ENCODE results near the gene CDS1. TPM values are rescaled to one million over a fixed set of nuclear protein-coding genes. Genes with fewer than 3 reads are reported as not detected.

Gene CDS1
- total RNA-seq, 1 experiment from 2014 or later, result 1.7 TPM

- no peaks in the 10 kb centered on the region for H3K36me3 ChIP-seq (ENCODE audit: insufficient read depth, low read length, poor library complexity, severe bottlenecking)
- no peak for TF ChIP-seq CTCF (conservative IDR thresholded peaks at IDR 0.05; ENCODE audit: low read depth, low read length)
- TF ChIP-seq EZH2 (IDR thresholded peaks at IDR 0.05; ENCODE audit: borderline replicate concordance, low read depth, low read length, poor library complexity, severe bottlenecking), result no peak
- ChIA-PET POLR2A (ENCODE audit: low non-redundant PET) (no interaction called here), CTCF (no interaction called here)
- no peak for DNase-seq (ENCODE audit: low spot score)
- H3K9me3 ChIP-seq (ENCODE audit: low read depth, low read length, poor library complexity, severe bottlenecking), result no peaks in the 10 kb centered on the region
- H3K27me3 ChIP-seq (replicated peaks; ENCODE audit: insufficient read depth, low read depth, low read length, poor library complexity), result no peaks in the 10 kb centered on the region
- no peak overlapping the region for H3K4me3 ChIP-seq (ENCODE audit: low read depth, low read length, poor library complexity, severe bottlenecking)
- H3K27ac ChIP-seq (ENCODE audit: low read depth, low read length, poor library complexity, severe bottlenecking), result no peak overlapping the region
- no peaks in the 10 kb centered on the region for H3K4me1 ChIP-seq (ENCODE audit: insufficient read depth, low read length, poor library complexity, severe bottlenecking)
- BruUV-seq (replicated peaks), result no TSS peak
- intact Hi-C loops (cut with micrococcal nuclease; ENCODE audit: unreplicated experiment), result no loop called here
These were observed 40.7 kb downstream of the CDS1 start for GRCh38 chr4:84623661-84624060.

- intact Hi-C loops (cut with micrococcal nuclease; ENCODE audit: unreplicated experiment), result no loop called here
- POLR2A ChIA-PET (ENCODE audit: low non-redundant PET), result no interaction called here
- BruUV-seq (replicated peaks), result no TSS peak
These were observed 43.7 kb downstream of the CDS1 start for GRCh38 chr4:84626673-84627072.

GRCh38 chr4:84631573-84631972 is 48.6 kb downstream of the CDS1 start:
- TF ChIP-seq EZH2 (IDR thresholded peaks at IDR 0.05; ENCODE audit: borderline replicate concordance, low read depth, low read length, poor library complexity, severe bottlenecking) (no peak), CTCF (conservative IDR thresholded peaks at IDR 0.05; ENCODE audit: low read depth, low read length) (no peak)
- no peak for DNase-seq (ENCODE audit: low spot score)
- Histone ChIP-seq H3K27me3 (replicated peaks; ENCODE audit: insufficient read depth, low read depth, low read length, poor library complexity) (no peaks in the 10 kb centered on the region), H3K27ac (ENCODE audit: low read depth, low read length, poor library complexity, severe bottlenecking) (no peak overlapping the region), H3K9me3 (ENCODE audit: low read depth, low read length, poor library complexity, severe bottlenecking) (no peaks in the 10 kb centered on the region), H3K36me3 (ENCODE audit: insufficient read depth, low read length, poor library complexity, severe bottlenecking) (no peaks in the 10 kb centered on the region), H3K4me3 (ENCODE audit: low read depth, low read length, poor library complexity, severe bottlenecking) (no peak overlapping the region), H3K4me1 (ENCODE audit: insufficient read depth, low read length, poor library complexity, severe bottlenecking) (no peaks in the 10 kb centered on the region)
- intact Hi-C loops (cut with micrococcal nuclease; ENCODE audit: unreplicated experiment), result no loop called here
- CTCF ChIA-PET, result no interaction called here
- no TSS peak for BruUV-seq (replicated peaks)
- POLR2A ChIA-PET (ENCODE audit: low non-redundant PET), result no interaction called here

More at GRCh38 chr4:84626673-84627072, 43.7 kb downstream of the CDS1 start:
- no peak for TF ChIP-seq EZH2 (IDR thresholded peaks at IDR 0.05; ENCODE audit: borderline replicate concordance, low read depth, low read length, poor library complexity, severe bottlenecking)
- no peak for TF ChIP-seq CTCF (conservative IDR thresholded peaks at IDR 0.05; ENCODE audit: low read depth, low read length)
- CTCF ChIA-PET, result no interaction called here
- no peaks in the 10 kb centered on the region for H3K27me3 ChIP-seq (replicated peaks; ENCODE audit: insufficient read depth, low read depth, low read length, poor library complexity)
- no peaks in the 10 kb centered on the region for H3K36me3 ChIP-seq (ENCODE audit: insufficient read depth, low read length, poor library complexity, severe bottlenecking)
- DNase-seq (ENCODE audit: low spot score), result no peak
- no peak overlapping the region for H3K4me3 ChIP-seq (ENCODE audit: low read depth, low read length, poor library complexity, severe bottlenecking)
- no peaks in the 10 kb centered on the region for H3K4me1 ChIP-seq (ENCODE audit: insufficient read depth, low read length, poor library complexity, severe bottlenecking)
- H3K9me3 ChIP-seq (ENCODE audit: low read depth, low read length, poor library complexity, severe bottlenecking), result no peaks in the 10 kb centered on the region
- H3K27ac ChIP-seq (ENCODE audit: low read depth, low read length, poor library complexity, severe bottlenecking), result no peak overlapping the region
